Psoas muscle (tissue), 8 donors: ENCODE results near the gene MET. TPM values are rescaled to one million over a fixed set of nuclear protein-coding genes. Genes with fewer than 3 reads are reported as not detected.
A peak's percentile ranks its signal among the peaks of the same experiment; 100 is the strongest.

Source experiments
- ATAC-seq, 4 donors: fragments of 200-7000 bp; cut with Tn5 transposase; one replicate each; pipeline ENCODE4 v1.9.1; 2020; ENCODE audit warnings: moderate library complexity in 3 of 4, mild to moderate bottlenecking in 2 of 4
- DNase-seq, 2 donors: peaks; one replicate each; pipeline ENCODE4 v3.0.0-alpha.2; 2020
- H3K27ac ChIP-seq: fragments of 200-600 bp; one replicate; pipeline ENCODE4 v1.8.0; 2022
- H3K27me3 ChIP-seq, 3 donors: fragments of 200-600 bp in 1 of 3; one replicate each; pipeline versions ENCODE4 v1.6.1 to v1.8.0; 2013 to 2022; ENCODE audit warnings: low read length in 2 of 3, mild to moderate bottlenecking in 2 of 3, moderate library complexity in 1 of 3; ENCODE audit not compliant: insufficient read depth in 3 of 3
- H3K36me3 ChIP-seq, 2 donors: fragments of 200-600 bp in 1 of 2; one replicate each; pipeline versions ENCODE4 v1.6.1 to v1.8.0; 2013 to 2022; ENCODE audit warnings: low read depth in 1 of 2, mild to moderate bottlenecking in 1 of 2, moderate library complexity in 1 of 2; ENCODE audit not compliant: insufficient read depth in 1 of 2
- H3K4me1 ChIP-seq: fragments of 200-600 bp; one replicate; pipeline ENCODE4 v1.8.0; 2022
- H3K4me3 ChIP-seq: fragments of 200-600 bp; one replicate; pipeline ENCODE4 v1.8.0; 2022; ENCODE audit warnings: mild to moderate bottlenecking
- H3K9me3 ChIP-seq: fragments of 200-600 bp; one replicate; pipeline ENCODE4 v1.8.0; 2022
- WGBS, 3 donors: extraction: QIAGEN DNeasy Blood & Tissue Kit; methylation state at CpG; one replicate each; pipeline versions ENCODE4 v1.1.6 to v1.1.7; 2013; 5-methylcytosine and 5-hydroxymethylcytosine counted together
- intact Hi-C, 2 donors: fragments of 100-400 bp; cut with DNase I; formaldehyde crosslinking; loops; one replicate each; pipeline versions ENCODE4 v1.11.0 to v1.14.2; 2022
- polyA plus RNA-seq, 3 donors: library from polyadenylated mRNA; stranded (reverse); fragments of 200-250 nt; gene quantifications; one replicate each; pipeline ENCODE4 v1.2.3, GENCODE V29; 2013
- total RNA-seq, 4 donors: library from RNA; stranded (reverse); fragmentation: NEBNext Ultra II Directional in 2 of 4; extraction: Animal tissue kit (Norgen Biotek cat#: 25700) in 2 of 4; gene quantifications; one replicate each; pipeline versions ENCODE4 v1.2.1 to v1.2.4, GENCODE V29; 2021 to 2023
- TF ChIP-seq, protein P1 (sequence below): fragments of 200-600 bp; IDR thresholded peaks from one replicate; pipeline ENCODE4 v1.8.0; 2022; ENCODE audit warnings: antibody characterized with exemption
- donor health status: healthy with polysubstance abuse.
- donor health status: DM: no; HTN: no; CAD: no; lungs with moderate emphysema.
- donor health status: Bipolar disorder and iron deficiency.
- donor health status: healthy.
- donor health status: DM: yes; HTN: yes; CAD: no.
- donor health status: DM: no; HTN: no; CAD: no.
- donor health status: DM: no; HTN: no; CAD: no.
- donor health status: DM: yes; HTN: yes; CAD: no.

Gene MET
- total and polyA plus RNA-seq, 7 donors = 5.9 to 84.1 (median 23.2) TPM

DNA sequence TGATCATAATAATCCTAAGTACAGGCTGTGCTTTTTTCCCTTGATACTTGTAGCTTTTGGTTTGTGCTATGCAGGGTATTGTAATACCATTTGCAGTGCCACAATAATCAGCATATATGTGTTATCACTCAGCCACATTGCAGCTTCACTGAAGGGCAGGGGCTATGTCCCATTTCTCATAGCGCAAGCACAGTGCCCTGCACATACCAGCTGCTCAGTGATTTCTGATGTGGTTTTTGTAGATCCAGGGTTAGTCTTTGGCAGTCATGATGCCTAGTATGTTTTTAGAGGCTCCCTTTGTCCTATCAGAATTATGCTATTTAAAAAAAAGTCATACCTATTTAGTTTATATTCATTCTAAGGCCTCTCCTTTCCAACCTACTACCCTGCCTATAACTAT, 25.8 kb downstream of the MET start:
- intact Hi-C loops = no loop called here
- H3K27ac ChIP-seq = peak overlapping the region; percentile 85
- WGBS, 3 donors = 91 to 100% (median 97%) methylated on average over 1 of the region's 1 CpG

DNA sequence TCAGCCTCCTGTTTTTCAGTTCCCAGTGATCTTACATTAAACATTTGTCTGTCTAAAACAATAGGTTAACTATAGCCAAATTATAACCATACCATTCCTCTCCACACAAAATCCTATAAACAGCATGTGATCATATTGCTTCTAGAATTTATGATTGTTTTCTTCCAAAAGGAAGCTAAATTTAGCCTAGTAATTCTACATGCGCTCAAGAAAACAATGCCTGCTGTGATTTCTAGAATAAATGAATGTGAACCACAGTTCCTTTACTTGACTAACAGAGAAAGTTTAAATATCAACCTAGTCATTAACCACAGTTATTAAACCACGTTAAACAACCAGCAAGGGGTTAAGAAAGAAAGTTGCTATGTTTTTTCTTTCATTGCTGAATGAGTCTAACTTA, 26.4 kb downstream of the MET start:
- peaks cover 2 to 27% of the 10 kb centered on the region in 2 donors for H3K36me3 ChIP-seq
- H3K27ac ChIP-seq = peak overlapping the region; percentile 85
- H3K4me1 ChIP-seq = peaks cover 69% of the 10 kb centered on the region
- no peak overlapping the region for H3K4me3 ChIP-seq
- TF ChIP-seq, protein P1, sequence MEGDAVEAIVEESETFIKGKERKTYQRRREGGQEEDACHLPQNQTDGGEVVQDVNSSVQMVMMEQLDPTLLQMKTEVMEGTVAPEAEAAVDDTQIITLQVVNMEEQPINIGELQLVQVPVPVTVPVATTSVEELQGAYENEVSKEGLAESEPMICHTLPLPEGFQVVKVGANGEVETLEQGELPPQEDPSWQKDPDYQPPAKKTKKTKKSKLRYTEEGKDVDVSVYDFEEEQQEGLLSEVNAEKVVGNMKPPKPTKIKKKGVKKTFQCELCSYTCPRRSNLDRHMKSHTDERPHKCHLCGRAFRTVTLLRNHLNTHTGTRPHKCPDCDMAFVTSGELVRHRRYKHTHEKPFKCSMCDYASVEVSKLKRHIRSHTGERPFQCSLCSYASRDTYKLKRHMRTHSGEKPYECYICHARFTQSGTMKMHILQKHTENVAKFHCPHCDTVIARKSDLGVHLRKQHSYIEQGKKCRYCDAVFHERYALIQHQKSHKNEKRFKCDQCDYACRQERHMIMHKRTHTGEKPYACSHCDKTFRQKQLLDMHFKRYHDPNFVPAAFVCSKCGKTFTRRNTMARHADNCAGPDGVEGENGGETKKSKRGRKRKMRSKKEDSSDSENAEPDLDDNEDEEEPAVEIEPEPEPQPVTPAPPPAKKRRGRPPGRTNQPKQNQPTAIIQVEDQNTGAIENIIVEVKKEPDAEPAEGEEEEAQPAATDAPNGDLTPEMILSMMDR = no peak
- WGBS, 3 donors = 31 to 42% (median 37%) methylated on average over 2 of the region's 2 CpGs
- DNase-seq (no peak), ATAC-seq (no peak)
- intact Hi-C loops = no loop called here
- H3K27me3 ChIP-seq = no peaks in the 10 kb centered on the region
- no peaks in the 10 kb centered on the region for H3K9me3 ChIP-seq

More for the DNA sequence above, 25.8 kb downstream of the MET start:
- no peaks in the 10 kb centered on the region for H3K27me3 ChIP-seq
- H3K9me3 ChIP-seq = no peaks in the 10 kb centered on the region
- ATAC-seq (no peak), DNase-seq (no peak)
- H3K36me3 ChIP-seq = peaks cover 2 to 27% of the 10 kb centered on the region in 2 donors
- no peak overlapping the region for H3K4me3 ChIP-seq
- H3K4me1 ChIP-seq = peaks cover 75% of the 10 kb centered on the region
- TF ChIP-seq, protein P1 = no peak

DNA sequence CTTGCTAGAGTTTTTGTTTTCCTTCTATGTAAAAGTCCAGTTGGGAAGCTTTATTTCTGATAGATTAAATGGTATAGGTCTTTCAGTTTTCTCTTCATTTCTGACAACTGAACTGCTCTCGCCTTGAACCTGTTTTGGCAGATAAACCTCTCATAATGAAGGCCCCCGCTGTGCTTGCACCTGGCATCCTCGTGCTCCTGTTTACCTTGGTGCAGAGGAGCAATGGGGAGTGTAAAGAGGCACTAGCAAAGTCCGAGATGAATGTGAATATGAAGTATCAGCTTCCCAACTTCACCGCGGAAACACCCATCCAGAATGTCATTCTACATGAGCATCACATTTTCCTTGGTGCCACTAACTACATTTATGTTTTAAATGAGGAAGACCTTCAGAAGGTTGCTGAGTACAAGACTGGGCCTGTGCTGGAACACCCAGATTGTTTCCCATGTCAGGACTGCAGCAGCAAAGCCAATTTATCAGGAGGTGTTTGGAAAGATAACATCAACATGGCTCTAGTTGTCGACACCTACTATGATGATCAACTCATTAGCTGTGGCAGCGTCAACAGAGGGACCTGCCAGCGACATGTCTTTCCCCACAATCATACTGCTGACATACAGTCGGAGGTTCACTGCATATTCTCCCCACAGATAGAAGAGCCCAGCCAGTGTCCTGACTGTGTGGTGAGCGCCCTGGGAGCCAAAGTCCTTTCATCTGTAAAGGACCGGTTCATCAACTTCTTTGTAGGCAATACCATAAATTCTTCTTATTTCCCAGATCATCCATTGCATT, 27.1 kb downstream of the MET start:
- Histone ChIP-seq H3K4me3 (no peak overlapping the region), H3K36me3 (peaks cover 4 to 27% of the 10 kb centered on the region in 2 donors), H3K4me1 (peaks cover 63% of the 10 kb centered on the region), H3K27ac (peak overlapping the region; percentile 85), H3K27me3 (no peaks in the 10 kb centered on the region), H3K9me3 (no peaks in the 10 kb centered on the region)
- intact Hi-C loops = no loop called here
- WGBS, 3 donors = 48 to 66% (median 54%) methylated on average over 12 of the region's 12 CpGs
- no peak for DNase-seq
- TF ChIP-seq, protein P1 = no peak
- peak; percentile 17 to 78 (median 46) for ATAC-seq

DNA sequence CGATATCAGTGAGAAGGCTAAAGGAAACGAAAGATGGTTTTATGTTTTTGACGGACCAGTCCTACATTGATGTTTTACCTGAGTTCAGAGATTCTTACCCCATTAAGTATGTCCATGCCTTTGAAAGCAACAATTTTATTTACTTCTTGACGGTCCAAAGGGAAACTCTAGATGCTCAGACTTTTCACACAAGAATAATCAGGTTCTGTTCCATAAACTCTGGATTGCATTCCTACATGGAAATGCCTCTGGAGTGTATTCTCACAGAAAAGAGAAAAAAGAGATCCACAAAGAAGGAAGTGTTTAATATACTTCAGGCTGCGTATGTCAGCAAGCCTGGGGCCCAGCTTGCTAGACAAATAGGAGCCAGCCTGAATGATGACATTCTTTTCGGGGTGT, 27.7 kb downstream of the MET start:
- intact Hi-C loops = no loop called here
- Histone ChIP-seq H3K36me3 (peaks cover 5 to 25% of the 10 kb centered on the region in 2 donors), H3K4me1 (peaks cover 63% of the 10 kb centered on the region), H3K27ac (peak overlapping the region; percentile 85), H3K9me3 (no peaks in the 10 kb centered on the region), H3K4me3 (no peak overlapping the region), H3K27me3 (no peaks in the 10 kb centered on the region)
- ATAC-seq (no peak), DNase-seq (no peak)
- WGBS, 3 donors = 91 to 93% (median 93%) methylated on average over 6 of the region's 6 CpGs
- TF ChIP-seq, protein P1 = no peak
